Smooth muscle cell (in vitro differentiated cells): ENCODE data around the gene SLC44A1. TPM values are rescaled to one million over a fixed set of nuclear protein-coding genes. Genes with fewer than 3 reads are reported as not detected.
"Not testable (repeated sequence)": the region's sequence is repeated elsewhere in the genome, so short reads cannot be mapped to it uniquely, and the experiment has no call there.

Source experiments
- DNase-seq: peaks from one replicate; lab custom pipeline; 2025; ENCODE audit not compliant: unreplicated experiment; lab: John Stamatoyannopoulos, UW
- H2AFZ ChIP-seq: fragments of 200-600 bp; sonication (generic); 2 replicates; pipeline ENCODE4 v1.6.0; 2016; ENCODE audit warnings: antibody characterized with exemption, low read depth, mild to moderate bottlenecking
- H3F3A ChIP-seq: fragments of 200-600 bp; sonication (generic); 2 replicates; pipeline ENCODE4 v1.6.0; 2017; ENCODE audit warnings: antibody characterized with exemption, low read depth
- H3K27ac ChIP-seq: fragments of 200-600 bp; sonication (generic); 2 replicates; pipeline ENCODE4 v1.5.1; 2016; ENCODE audit warnings: low read depth, mild to moderate bottlenecking
- H3K27me3 ChIP-seq: fragments of 200-600 bp; sonication (generic); 2 replicates; pipeline ENCODE4 v1.6.1; 2016; ENCODE audit warnings: low read depth, mild to moderate bottlenecking
- H3K36me3 ChIP-seq: fragments of 200-600 bp; sonication (generic); 2 replicates; pipeline ENCODE4 v1.5.1; 2016; ENCODE audit warnings: low read depth
- H3K4me1 ChIP-seq: fragments of 200-600 bp; sonication (generic); 2 replicates; pipeline ENCODE4 v1.5.1; 2016; ENCODE audit warnings: low read depth
- H3K4me2 ChIP-seq: fragments of 200-600 bp; sonication (generic); 2 replicates; pipeline ENCODE4 v1.6.0; 2016; ENCODE audit warnings: mild to moderate bottlenecking
- H3K4me3 ChIP-seq: fragments of 200-600 bp; sonication (generic); 2 replicates; pipeline ENCODE4 v1.5.1; 2016; ENCODE audit warnings: mild to moderate bottlenecking
- H3K79me2 ChIP-seq: fragments of 200-600 bp; sonication (generic); 2 replicates; pipeline ENCODE4 v1.6.0; 2016; ENCODE audit warnings: low read depth, mild to moderate bottlenecking
- H3K9ac ChIP-seq: fragments of 200-600 bp; sonication (generic); 2 replicates; pipeline ENCODE4 v1.6.0; 2016; ENCODE audit warnings: low read depth
- H3K9me3 ChIP-seq: fragments of 200-600 bp; sonication (generic); replicated peaks from 2 replicates; pipeline ENCODE4 v1.5.1; 2016; ENCODE audit warnings: low read depth
- H4K20me1 ChIP-seq: fragments of 200-600 bp; sonication (generic); 2 replicates; pipeline ENCODE4 v1.6.0; 2016; ENCODE audit warnings: low read depth
- WGBS: methylation state at CpG from one replicate; pipeline ENCODE4 v1.1.7; 2016; ENCODE audit warnings: low lambda C conversion rate; 5-methylcytosine and 5-hydroxymethylcytosine counted together
- polyA plus RNA-seq: library from polyadenylated mRNA; unstranded; fragments of >200 nt; fragmentation: Nextera tagmentation; extraction: Ambion mirVana; gene quantifications from 2 replicates; pipeline ENCODE4 v1.2.1, GENCODE V29; 2016
- total RNA-seq: library from RNA; depleted of rRNA; stranded (reverse); fragments of >200 nt; gene quantifications from 2 replicates; pipeline ENCODE4 v1.2.3, GENCODE V29; 2014
- TF ChIP-seq, protein P1 (sequence below): fragments of 200-600 bp; sonication (generic); IDR thresholded peaks from 2 replicates; pipeline ENCODE4 v1.5.1; 2017; ENCODE audit warnings: borderline replicate concordance, mild to moderate bottlenecking, antibody characterized with exemption; ENCODE audit not compliant: insufficient read depth, poor library complexity, severe bottlenecking

Gene SLC44A1
- total and polyA plus RNA-seq, 2 experiments from 2014 or later: 14.0 to 22.2 TPM

DNA sequence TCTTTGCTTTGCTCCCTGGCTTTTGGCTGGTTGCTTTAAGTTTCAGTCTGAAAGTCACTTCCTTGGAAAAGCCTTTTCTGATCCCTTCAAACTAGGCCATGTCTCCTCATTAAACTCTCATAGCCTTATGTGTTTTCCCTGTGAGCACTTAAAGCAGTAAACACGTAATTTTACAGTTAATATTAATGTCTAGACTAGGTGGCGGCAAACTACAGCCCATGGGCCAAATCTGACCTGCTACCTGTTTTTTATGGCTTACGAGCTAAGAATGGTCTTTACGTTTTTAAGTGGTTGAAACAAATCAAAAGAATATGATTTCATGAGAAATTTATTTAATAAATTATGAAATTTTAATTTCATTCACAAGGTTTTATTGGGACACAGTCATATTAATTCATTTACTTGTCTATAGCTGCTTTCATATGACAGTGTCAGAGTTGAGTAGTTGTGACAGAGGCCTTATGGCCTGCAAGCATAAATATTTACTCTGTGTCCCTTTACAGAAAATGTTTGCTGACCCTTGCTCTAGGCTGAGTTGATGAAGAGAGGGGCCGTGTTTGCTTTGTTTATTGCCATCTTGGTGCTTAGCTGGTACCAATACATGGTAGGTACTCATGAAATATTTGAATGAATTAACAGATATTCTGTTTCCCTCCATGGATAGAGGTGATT is 7.4 kb downstream of the SLC44A1 start:
- no peak overlapping the region for H3K27ac ChIP-seq
- peaks cover 11% of the 10 kb centered on the region for H3K4me1 ChIP-seq
- H4K20me1 ChIP-seq: peaks cover 53% of the 10 kb centered on the region
- WGBS: 86% methylated on average over 5 of the region's 5 CpGs
- no peaks in the 10 kb centered on the region for H3K27me3 ChIP-seq
- no peak overlapping the region for H3K9ac ChIP-seq
- H3K36me3 ChIP-seq: no peaks in the 10 kb centered on the region
- TF ChIP-seq, protein P1, sequence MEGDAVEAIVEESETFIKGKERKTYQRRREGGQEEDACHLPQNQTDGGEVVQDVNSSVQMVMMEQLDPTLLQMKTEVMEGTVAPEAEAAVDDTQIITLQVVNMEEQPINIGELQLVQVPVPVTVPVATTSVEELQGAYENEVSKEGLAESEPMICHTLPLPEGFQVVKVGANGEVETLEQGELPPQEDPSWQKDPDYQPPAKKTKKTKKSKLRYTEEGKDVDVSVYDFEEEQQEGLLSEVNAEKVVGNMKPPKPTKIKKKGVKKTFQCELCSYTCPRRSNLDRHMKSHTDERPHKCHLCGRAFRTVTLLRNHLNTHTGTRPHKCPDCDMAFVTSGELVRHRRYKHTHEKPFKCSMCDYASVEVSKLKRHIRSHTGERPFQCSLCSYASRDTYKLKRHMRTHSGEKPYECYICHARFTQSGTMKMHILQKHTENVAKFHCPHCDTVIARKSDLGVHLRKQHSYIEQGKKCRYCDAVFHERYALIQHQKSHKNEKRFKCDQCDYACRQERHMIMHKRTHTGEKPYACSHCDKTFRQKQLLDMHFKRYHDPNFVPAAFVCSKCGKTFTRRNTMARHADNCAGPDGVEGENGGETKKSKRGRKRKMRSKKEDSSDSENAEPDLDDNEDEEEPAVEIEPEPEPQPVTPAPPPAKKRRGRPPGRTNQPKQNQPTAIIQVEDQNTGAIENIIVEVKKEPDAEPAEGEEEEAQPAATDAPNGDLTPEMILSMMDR: no peak
- no peak overlapping the region for H2AFZ ChIP-seq
- no peak for DNase-seq
- H3K9me3 ChIP-seq: no peaks in the 10 kb centered on the region
- H3K4me2 ChIP-seq: no peak overlapping the region
- H3K79me2 ChIP-seq: peaks cover 88% of the 10 kb centered on the region
- no peaks in the 10 kb centered on the region for H3F3A ChIP-seq
- H3K4me3 ChIP-seq: no peak overlapping the region

DNA sequence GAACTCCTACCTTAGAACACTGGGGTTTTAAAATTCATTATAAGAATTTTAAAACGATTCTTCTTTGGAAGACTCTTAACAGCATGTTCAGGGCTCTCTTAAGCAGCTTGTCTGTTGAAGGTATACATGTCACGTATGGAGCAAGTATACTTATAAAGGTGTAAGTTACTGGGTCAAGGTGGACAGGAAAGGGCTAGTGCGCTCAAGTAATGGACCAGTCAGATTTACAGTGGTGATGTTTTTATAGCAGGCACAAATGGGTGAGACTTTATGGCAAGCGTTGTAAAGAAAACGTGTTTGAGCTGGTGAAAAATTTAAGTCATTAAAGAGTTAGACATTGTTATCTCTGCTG is 7.9 kb downstream of the SLC44A1 start:
- no peak overlapping the region for H2AFZ ChIP-seq
- TF ChIP-seq, protein P1: no peak
- peaks cover 6% of the 10 kb centered on the region for H3K4me1 ChIP-seq
- H3K9ac ChIP-seq: no peak overlapping the region
- peaks cover 50% of the 10 kb centered on the region for H4K20me1 ChIP-seq
- no peaks in the 10 kb centered on the region for H3F3A ChIP-seq
- H3K9me3 ChIP-seq: no peaks in the 10 kb centered on the region
- H3K4me3 ChIP-seq: no peak overlapping the region
- peaks cover 83% of the 10 kb centered on the region for H3K79me2 ChIP-seq
- no peak overlapping the region for H3K27ac ChIP-seq
- no peak overlapping the region for H3K4me2 ChIP-seq
- WGBS: 81% methylated on average over 5 of the region's 5 CpGs
- H3K27me3 ChIP-seq: no peaks in the 10 kb centered on the region
- DNase-seq: no peak
- no peaks in the 10 kb centered on the region for H3K36me3 ChIP-seq

DNA sequence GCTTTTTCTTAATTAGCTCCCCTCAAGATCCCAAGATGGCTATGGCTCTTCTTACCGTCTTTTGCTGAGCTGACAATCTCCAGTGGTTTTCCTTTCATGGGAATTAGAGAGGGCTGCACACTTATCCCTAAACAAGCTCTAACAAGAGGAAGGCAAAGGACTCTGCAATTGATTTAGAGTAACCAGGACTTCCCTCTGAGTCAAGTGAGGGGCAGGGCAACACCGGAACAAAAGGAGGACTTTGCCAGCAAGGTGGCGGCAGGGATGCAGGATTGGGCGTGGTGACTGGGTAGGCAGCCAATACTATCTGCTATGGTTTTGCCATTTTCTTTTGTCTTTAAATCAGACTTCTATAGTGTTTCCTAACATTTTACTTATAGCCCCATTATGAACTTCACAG is 9.8 kb downstream of the SLC44A1 start:
- Histone ChIP-seq H3K27ac (no peak overlapping the region), H3K4me3 (no peak overlapping the region), H3K27me3 (no peaks in the 10 kb centered on the region), H4K20me1 (peaks cover 44% of the 10 kb centered on the region), H2AFZ (no peak overlapping the region), H3K9me3 (no peaks in the 10 kb centered on the region), H3K9ac (no peak overlapping the region), H3F3A (no peaks in the 10 kb centered on the region), H3K79me2 (peaks cover 69% of the 10 kb centered on the region), H3K4me1 (no peaks in the 10 kb centered on the region), H3K36me3 (no peaks in the 10 kb centered on the region), H3K4me2 (no peak overlapping the region)
- DNase-seq: no peak
- WGBS: 93% methylated on average over 4 of the region's 4 CpGs
- TF ChIP-seq, protein P1: no peak

DNA sequence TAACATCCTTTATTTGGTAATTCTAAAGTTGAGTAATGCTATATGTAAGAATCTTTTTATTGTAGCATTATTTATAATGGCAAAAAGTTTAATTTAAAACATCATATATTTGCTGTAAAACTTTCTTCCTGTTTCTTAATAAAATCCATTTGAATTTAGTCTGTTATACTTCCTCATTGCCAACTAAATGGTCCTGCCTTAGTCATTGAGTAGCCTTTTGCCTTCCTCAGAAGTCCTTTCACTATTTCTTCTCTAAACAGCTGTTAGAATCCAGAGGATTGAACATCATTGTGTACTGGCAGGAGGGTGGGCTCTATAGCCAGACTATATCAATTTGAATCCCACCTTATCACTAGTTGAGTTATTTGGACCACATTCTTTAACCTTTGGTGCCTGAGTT is 11.0 kb downstream of the SLC44A1 start:
- Histone ChIP-seq H4K20me1 (peaks cover 36% of the 10 kb centered on the region), H3K27ac (no peak overlapping the region), H3K4me3 (no peak overlapping the region), H3K27me3 (no peaks in the 10 kb centered on the region), H2AFZ (no peak overlapping the region), H3K9me3 (no peaks in the 10 kb centered on the region), H3K4me1 (no peaks in the 10 kb centered on the region), H3K36me3 (no peaks in the 10 kb centered on the region), H3K4me2 (no peak overlapping the region), H3F3A (no peaks in the 10 kb centered on the region), H3K9ac (no peak overlapping the region), H3K79me2 (peaks cover 67% of the 10 kb centered on the region)
- TF ChIP-seq, protein P1: no peak
- DNase-seq: no peak

DNA sequence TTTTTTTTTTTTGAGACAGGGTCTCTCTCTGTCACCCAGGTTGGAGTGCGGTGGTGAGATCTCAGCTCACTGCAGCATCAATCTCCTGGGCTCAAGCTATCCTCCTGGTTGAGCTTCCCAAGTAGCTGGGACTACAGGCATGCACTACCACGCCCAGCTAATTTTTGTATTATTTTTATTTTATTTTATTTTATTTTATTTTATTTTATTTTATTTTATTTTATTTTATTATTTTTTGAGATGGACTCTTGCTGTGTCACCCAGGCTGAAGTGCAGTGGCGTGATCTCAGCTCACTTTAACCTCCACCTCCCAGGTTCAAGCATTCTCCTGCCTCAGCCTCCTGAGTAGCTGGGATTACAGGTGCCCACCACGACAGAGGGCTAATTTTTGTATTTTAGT is 12.1 kb downstream of the SLC44A1 start:
- not testable (repeated sequence) for H3F3A ChIP-seq, H3K4me3 ChIP-seq, DNase-seq, H3K4me1 ChIP-seq, H3K27me3 ChIP-seq, H3K4me2 ChIP-seq, H3K9ac ChIP-seq, H3K27ac ChIP-seq, H3K9me3 ChIP-seq, H3K36me3 ChIP-seq, H2AFZ ChIP-seq
- WGBS: 96% methylated on average over 4 of the region's 4 CpGs
- Histone ChIP-seq H3K79me2 (peaks cover 55% of the 10 kb centered on the region), H4K20me1 (peaks cover 34% of the 10 kb centered on the region)
